Tibial nerve (tissue), 4 donors: ENCODE results near the gene KIF6. TPM values are rescaled to one million over a fixed set of nuclear protein-coding genes. Genes with fewer than 3 reads are reported as not detected.

Experiments
- DNase-seq, 2 donors: peaks; one replicate each; pipeline ENCODE4 v3.0.0-alpha.2; 2019; ENCODE audit warnings: low spot score in 2 of 2
- H3K27ac ChIP-seq, 4 donors: fragments of 200-600 bp; sonication (generic) in 3 of 4; one replicate each; pipeline ENCODE4 v1.5.1; 2017 to 2019; ENCODE audit warnings: mild to moderate bottlenecking in 1 of 4
- H3K27me3 ChIP-seq, 2 donors: fragments of 200-600 bp; sonication (generic) in 1 of 2; one replicate each; pipeline versions ENCODE4 v1.5.1 to v1.6.0; 2017 to 2019
- H3K36me3 ChIP-seq, 3 donors: fragments of 200-600 bp; sonication (generic); one replicate each; pipeline ENCODE4 v1.5.1; 2018 to 2019
- H3K4me1 ChIP-seq, 4 donors: fragments of 200-600 bp; sonication (generic) in 3 of 4; one replicate each; pipeline ENCODE4 v1.5.1; 2017 to 2019
- H3K4me3 ChIP-seq, 4 donors: fragments of 200-600 bp; sonication (generic) in 3 of 4; one replicate each; pipeline ENCODE4 v1.5.1; 2017 to 2019; ENCODE audit warnings: mild to moderate bottlenecking in 1 of 4, moderate library complexity in 1 of 4
- H3K9me3 ChIP-seq, 4 donors: fragments of 200-600 bp; sonication (generic) in 3 of 4; one replicate each; pipeline ENCODE4 v1.5.1; 2017 to 2019
- EP300 ChIP-seq, 2 donors: sonication (generic); formaldehyde crosslinking; IDR thresholded peaks; one replicate each; pipeline ENCODE4 v1.6.1; 2017; ENCODE audit warnings: antibody characterized with exemption in 2 of 2, mild to moderate bottlenecking in 1 of 2
- POLR2A ChIP-seq, 2 donors: fragments of 450-650 bp; IDR thresholded peaks; one replicate each; pipeline ENCODE4 v1.6.1; 2017; ENCODE audit warnings: antibody characterized with exemption in 2 of 2, mild to moderate bottlenecking in 2 of 2, moderate library complexity in 2 of 2
- WGBS, 2 donors: methylation state at CpG; one replicate each; pipeline ENCODE4 v1.1.5; 2018; 5-methylcytosine and 5-hydroxymethylcytosine counted together
- total RNA-seq, 4 donors: library from RNA; depleted of rRNA; stranded (reverse); fragments of >200 nt; gene quantifications; one replicate each; pipeline ENCODE4 v1.1.0, GENCODE V29; 2016
- TF ChIP-seq, protein P1 (sequence below), 5 experiments: fragments of 200-600 bp in 3 of 5; fragments of 450-650 bp in 2 of 5; sonication (generic) in 3 of 5; IDR thresholded peaks; one replicate each; pipeline ENCODE4 v1.5.1; 2016 to 2019; ENCODE audit warnings: antibody characterized with exemption in 5 of 5, mild to moderate bottlenecking in 3 of 5, moderate library complexity in 2 of 5

The KIF6 gene
- under 1 TPM in 2 of 4 donors, not detected in 2; 0.22 to 0.59 TPM for total RNA-seq

GRCh38 chr6:39724787-39725631 lies at the start of gene KIF6:
Gene KIF6 (minus strand): TSS chr6:39725408. CDS start chr6:39725310, 98 bp downstream.
- TF ChIP-seq, protein P1, sequence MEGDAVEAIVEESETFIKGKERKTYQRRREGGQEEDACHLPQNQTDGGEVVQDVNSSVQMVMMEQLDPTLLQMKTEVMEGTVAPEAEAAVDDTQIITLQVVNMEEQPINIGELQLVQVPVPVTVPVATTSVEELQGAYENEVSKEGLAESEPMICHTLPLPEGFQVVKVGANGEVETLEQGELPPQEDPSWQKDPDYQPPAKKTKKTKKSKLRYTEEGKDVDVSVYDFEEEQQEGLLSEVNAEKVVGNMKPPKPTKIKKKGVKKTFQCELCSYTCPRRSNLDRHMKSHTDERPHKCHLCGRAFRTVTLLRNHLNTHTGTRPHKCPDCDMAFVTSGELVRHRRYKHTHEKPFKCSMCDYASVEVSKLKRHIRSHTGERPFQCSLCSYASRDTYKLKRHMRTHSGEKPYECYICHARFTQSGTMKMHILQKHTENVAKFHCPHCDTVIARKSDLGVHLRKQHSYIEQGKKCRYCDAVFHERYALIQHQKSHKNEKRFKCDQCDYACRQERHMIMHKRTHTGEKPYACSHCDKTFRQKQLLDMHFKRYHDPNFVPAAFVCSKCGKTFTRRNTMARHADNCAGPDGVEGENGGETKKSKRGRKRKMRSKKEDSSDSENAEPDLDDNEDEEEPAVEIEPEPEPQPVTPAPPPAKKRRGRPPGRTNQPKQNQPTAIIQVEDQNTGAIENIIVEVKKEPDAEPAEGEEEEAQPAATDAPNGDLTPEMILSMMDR (IDR thresholded peaks at IDR 0.05) = peak in 1 of 5 experiments; percentile 19
- TF ChIP-seq POLR2A (IDR thresholded peaks at IDR 0.05) = no peak
- H3K4me1 ChIP-seq = peaks cover 0 to 6% (median 0%) of the 10 kb centered on the region in 4 donors
- no peaks in the 10 kb centered on the region for H3K27me3 ChIP-seq
- peak within 1 kb of the TSS in 3 of 4 donors; percentile 37 to 83 (median 62) for H3K27ac ChIP-seq
- H3K4me3 ChIP-seq = peak within 1 kb of the TSS; percentile 60 to 93 (median 74)
- H3K9me3 ChIP-seq = no peaks in the 10 kb centered on the region
- no peaks in the 10 kb centered on the region for H3K36me3 ChIP-seq
- 4% methylated on average over 31 to 57 of the region's 58 CpGs for WGBS, 2 donors
- DNase-seq = peak; percentile 81 to 85

GRCh38 chr6:39773782-39774181 lies 48.6 kb upstream of the KIF6 start:
- Histone ChIP-seq H3K27ac (no peak overlapping the region), H3K4me1 (peaks cover 0 to 15% (median 0%) of the 10 kb centered on the region in 4 donors), H3K9me3 (no peaks in the 10 kb centered on the region), H3K36me3 (no peaks in the 10 kb centered on the region), H3K27me3 (no peaks in the 10 kb centered on the region), H3K4me3 (no peak overlapping the region)
- TF ChIP-seq, protein P1 (IDR thresholded peaks at IDR 0.05) = no peak
- no peak for TF ChIP-seq POLR2A (IDR thresholded peaks at IDR 0.05)
- no peak for TF ChIP-seq EP300 (IDR thresholded peaks at IDR 0.05)
- 84 to 87% methylated on average over 2 of the region's 2 CpGs for WGBS, 2 donors
- no peak for DNase-seq

DNA sequence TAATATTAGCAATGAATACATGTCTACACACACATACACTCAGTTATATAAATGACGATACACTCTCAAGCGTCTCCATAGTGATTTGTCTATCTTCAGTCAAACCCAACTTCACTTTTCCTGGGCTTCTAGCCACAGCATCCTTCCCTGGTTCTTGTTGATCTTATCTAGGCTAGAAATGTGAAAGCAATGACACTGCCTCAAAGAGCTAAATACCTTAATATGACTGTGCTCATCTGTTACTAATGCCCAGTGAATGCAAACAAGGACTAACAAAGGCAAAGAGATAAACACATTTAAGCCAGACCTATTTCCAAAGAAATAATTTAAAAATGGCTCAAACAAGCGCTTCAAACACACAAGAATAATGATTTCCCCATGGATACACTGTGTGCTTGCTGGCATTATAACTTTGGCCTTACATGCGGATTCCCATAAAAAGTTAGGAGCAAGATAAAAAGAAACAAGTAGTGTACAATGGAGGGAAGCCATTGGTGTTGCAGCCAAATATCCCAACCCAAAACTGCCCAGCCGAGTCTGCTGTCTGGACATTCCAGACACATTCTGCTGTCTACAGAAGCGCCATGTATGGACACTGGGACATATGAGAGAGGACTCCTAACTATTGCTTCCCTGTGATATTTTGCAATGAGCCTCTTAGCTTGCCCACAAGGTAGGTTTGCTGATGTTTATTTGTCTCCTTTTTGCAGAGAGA lies 47.5 kb upstream of the KIF6 start:
- WGBS, 2 donors = 62 to 73% methylated on average over 6 of the region's 6 CpGs
- Histone ChIP-seq H3K27me3 (no peaks in the 10 kb centered on the region), H3K27ac (no peak overlapping the region), H3K9me3 (no peaks in the 10 kb centered on the region), H3K4me3 (no peak overlapping the region), H3K36me3 (no peaks in the 10 kb centered on the region), H3K4me1 (peaks cover 0 to 13% (median 0%) of the 10 kb centered on the region in 4 donors)
- no peak for DNase-seq
- TF ChIP-seq POLR2A (IDR thresholded peaks at IDR 0.05) = no peak
- TF ChIP-seq, protein P1 (IDR thresholded peaks at IDR 0.05) = no peak
- no peak for TF ChIP-seq EP300 (IDR thresholded peaks at IDR 0.05)

DNA sequence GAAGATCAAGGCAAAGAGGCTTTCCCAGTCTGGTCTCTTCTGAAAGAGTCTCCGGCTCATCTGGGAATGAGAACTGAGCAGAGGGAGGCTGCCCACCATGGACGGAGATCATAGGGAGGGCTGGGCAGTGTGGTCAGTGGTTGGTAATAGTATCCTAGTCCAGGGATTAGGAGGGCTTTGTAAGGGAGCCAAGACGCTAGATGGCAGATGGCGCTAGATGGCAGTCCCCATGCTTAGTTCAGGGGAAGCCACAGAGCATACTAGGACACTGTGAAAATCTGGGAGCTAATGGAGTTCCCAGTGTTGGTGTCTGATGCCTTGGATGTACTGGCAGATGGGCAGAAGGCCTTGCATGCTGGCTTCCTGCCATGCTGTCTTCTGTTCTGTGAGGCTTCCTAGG lies 45.2 kb upstream of the KIF6 start:
- TF ChIP-seq, protein P1 (IDR thresholded peaks at IDR 0.05) = no peak
- TF ChIP-seq POLR2A (IDR thresholded peaks at IDR 0.05) (no peak), EP300 (IDR thresholded peaks at IDR 0.05) (no peak)
- H3K36me3 ChIP-seq = no peaks in the 10 kb centered on the region
- WGBS, 2 donors = 91 to 94% methylated on average over 4 of the region's 4 CpGs

DNA sequence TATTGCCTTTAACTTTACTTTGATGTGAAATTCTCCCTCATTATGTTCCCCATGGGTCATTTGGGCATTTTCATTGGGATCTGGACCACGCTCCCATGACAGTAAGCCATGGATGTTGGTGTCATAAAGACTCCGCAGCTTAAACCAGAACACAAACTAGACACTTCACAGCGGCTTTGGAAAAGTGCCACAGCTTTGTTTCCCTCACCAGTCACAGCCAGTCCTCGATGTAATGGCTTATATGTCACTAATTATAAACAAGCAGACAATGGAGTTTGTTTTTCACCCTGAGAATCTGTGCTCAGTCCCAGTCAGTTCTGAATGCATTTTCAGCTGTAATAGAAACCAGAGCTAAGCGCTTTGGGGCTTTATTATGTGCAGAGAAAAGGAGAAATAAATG lies 43.8 kb upstream of the KIF6 start:
- DNase-seq = no peak
- H3K4me3 ChIP-seq = no peak overlapping the region
- no peaks in the 10 kb centered on the region for H3K27me3 ChIP-seq
- H3K36me3 ChIP-seq = no peaks in the 10 kb centered on the region
- H3K9me3 ChIP-seq = no peaks in the 10 kb centered on the region
- TF ChIP-seq, protein P1 (IDR thresholded peaks at IDR 0.05) = no peak
- WGBS, 2 donors = 72 to 82% methylated on average over 5 of the region's 5 CpGs
- H3K4me1 ChIP-seq = peaks cover 0 to 16% (median 1%) of the 10 kb centered on the region in 4 donors
- H3K27ac ChIP-seq = no peak overlapping the region

More for the DNA sequence above, 45.2 kb upstream of the KIF6 start:
- Histone ChIP-seq H3K4me3 (no peak overlapping the region), H3K27ac (no peak overlapping the region), H3K9me3 (no peaks in the 10 kb centered on the region), H3K4me1 (peaks cover 0 to 13% (median 1%) of the 10 kb centered on the region in 4 donors), H3K27me3 (no peaks in the 10 kb centered on the region)
- no peak for DNase-seq
